ENCODE measurements around the gene KCNJ15.

The KCNJ15 gene

GRCh38 chr21:38327984-38328383 lies 71.2 kb downstream of the KCNJ15 start:
- DNase-seq: no peak

- DNase-seq: no peak
Observed at GRCh38 chr21:38329162-38329561, 72.4 kb downstream of the KCNJ15 start.

GRCh38 chr21:38330666-38331065 lies 73.9 kb downstream of the KCNJ15 start:
- DNase-seq: peak; percentile 39

GRCh38 chr21:38333301-38334272 lies 76.8 kb downstream of the KCNJ15 start:
- DNase-seq: peak; percentile 68

GRCh38 chr21:38334866-38335265 lies 78.1 kb downstream of the KCNJ15 start:
- DNase-seq: no peak

- no peak for DNase-seq
Observed at GRCh38 chr21:38337793-38338192, 81.0 kb downstream of the KCNJ15 start.

- DNase-seq: no peak
Observed at GRCh38 chr21:38340131-38340530, 83.3 kb downstream of the KCNJ15 start.

GRCh38 chr21:38341546-38342012 lies 84.8 kb downstream of the KCNJ15 start:
- no peak for DNase-seq

- DNase-seq: no peak
Observed at GRCh38 chr21:38342739-38343138, 85.9 kb downstream of the KCNJ15 start.

- DNase-seq: peak; percentile 57
Observed at GRCh38 chr21:38343691-38344090, 86.9 kb downstream of the KCNJ15 start.

GRCh38 chr21:38346286-38346685 lies 89.5 kb downstream of the KCNJ15 start:
- no peak for DNase-seq

- DNase-seq: peak; percentile 94
Observed at GRCh38 chr21:38349111-38349746, 92.4 kb downstream of the KCNJ15 start.

- no peak for DNase-seq
Observed at GRCh38 chr21:38349977-38350376, 93.2 kb downstream of the KCNJ15 start.

GRCh38 chr21:38350684-38351083 lies 93.9 kb downstream of the KCNJ15 start:
- peak; percentile 50 for DNase-seq

- DNase-seq: peak; percentile 40
Observed at GRCh38 chr21:38351176-38351959, 94.6 kb downstream of the KCNJ15 start.

- DNase-seq: peak; percentile 97
Observed at GRCh38 chr21:38351961-38352521, 95.2 kb downstream of the KCNJ15 start.

GRCh38 chr21:38352536-38353219 lies 95.9 kb downstream of the KCNJ15 start:
- peak; percentile 86 for DNase-seq

GRCh38 chr21:38354231-38354630 lies 97.4 kb downstream of the KCNJ15 start:
- DNase-seq: no peak

GRCh38 chr21:38354746-38355145 lies 98.0 kb downstream of the KCNJ15 start:
- DNase-seq: no peak

- no peak for DNase-seq
Observed at GRCh38 chr21:38355353-38355752, 98.6 kb downstream of the KCNJ15 start.

- DNase-seq: peak; percentile 82
Observed at GRCh38 chr21:38355992-38356781, 99.4 kb downstream of the KCNJ15 start.
